Measurements from ENCODE around the gene ZNF235. TPM values are rescaled to one million over a fixed set of nuclear protein-coding genes. Genes with fewer than 3 reads are reported as not detected.

ZNF235 gene
- total and polyA plus RNA-seq, 2 donors (not counting 1 experiment from before 2014, with no cell fraction given) = 2.9 to 5.8 TPM

- DNase-seq (ENCODE audit: low read depth in 2 of 2) = no peak
Observed at GRCh38 chr19:44282846-44283245, 22.0 kb downstream of the ZNF235 start.

GRCh38 chr19:44280916-44281315, 23.9 kb downstream of the ZNF235 start:
- no peaks in the 10 kb centered on the region for H3K27me3 ChIP-seq (ENCODE audit: control insufficient read depth, insufficient read depth, low read length)
- no peaks in the 10 kb centered on the region for H3K4me1 ChIP-seq (ENCODE audit: control insufficient read depth, extremely low read depth, insufficient read depth, low read length)
- H2AFZ ChIP-seq (ENCODE audit: low read length) = no peak overlapping the region
- no peak overlapping the region for H3K4me2 ChIP-seq (ENCODE audit: extremely low read depth, insufficient read depth, low read length)
- H3K79me2 ChIP-seq (ENCODE audit: control insufficient read depth, insufficient read depth, low read length) = no peaks in the 10 kb centered on the region
- TF ChIP-seq CTCF (conservative IDR thresholded peaks at IDR 0.05 in 1 of 2, IDR thresholded peaks at IDR 0.05 in 1 of 2; ENCODE audit: low read depth in 1 of 2, low read length in 2 of 2) = no peak
- TF ChIP-seq EZH2 (IDR thresholded peaks at IDR 0.05; ENCODE audit: low read length, missing control alignments) = no peak
- no peak for DNase-seq (ENCODE audit: low read depth in 2 of 2)
- no peaks in the 10 kb centered on the region for H3K9me3 ChIP-seq (ENCODE audit: control insufficient read depth, insufficient read depth, low read depth, low read length)
- no peak overlapping the region for H3K4me3 ChIP-seq (replicated peaks in 1 of 4; ENCODE audit: control extremely low read depth in 1 of 4, insufficient read depth in 1 of 4, low read depth in 3 of 4, low read length in 4 of 4)
- H3K36me3 ChIP-seq (ENCODE audit: control insufficient read depth, insufficient read depth, low read length) = no peaks in the 10 kb centered on the region
- no peak overlapping the region for H3K27ac ChIP-seq (ENCODE audit: insufficient read depth, low read length)
- no peaks in the 10 kb centered on the region for H4K20me1 ChIP-seq (ENCODE audit: control insufficient read depth, extremely low read depth, insufficient read depth, low read length)
- no peak overlapping the region for H3K9ac ChIP-seq (ENCODE audit: insufficient read depth, low read length)

More at GRCh38 chr19:44282846-44283245, 22.0 kb downstream of the ZNF235 start:
- Histone ChIP-seq H3K4me1 (ENCODE audit: control insufficient read depth, extremely low read depth, insufficient read depth, low read length) (no peaks in the 10 kb centered on the region), H4K20me1 (ENCODE audit: control insufficient read depth, extremely low read depth, insufficient read depth, low read length) (no peaks in the 10 kb centered on the region), H3K36me3 (ENCODE audit: control insufficient read depth, insufficient read depth, low read length) (no peaks in the 10 kb centered on the region), H3K4me2 (ENCODE audit: extremely low read depth, insufficient read depth, low read length) (no peak overlapping the region), H3K27me3 (ENCODE audit: control insufficient read depth, insufficient read depth, low read length) (no peaks in the 10 kb centered on the region), H3K27ac (ENCODE audit: insufficient read depth, low read length) (no peak overlapping the region), H2AFZ (ENCODE audit: low read length) (no peak overlapping the region), H3K9ac (ENCODE audit: insufficient read depth, low read length) (no peak overlapping the region), H3K9me3 (ENCODE audit: control insufficient read depth, insufficient read depth, low read depth, low read length) (no peaks in the 10 kb centered on the region), H3K4me3 (replicated peaks in 1 of 4; ENCODE audit: control extremely low read depth in 1 of 4, insufficient read depth in 1 of 4, low read depth in 3 of 4, low read length in 4 of 4) (no peak overlapping the region), H3K79me2 (ENCODE audit: control insufficient read depth, insufficient read depth, low read length) (no peaks in the 10 kb centered on the region)
- TF ChIP-seq EZH2 (IDR thresholded peaks at IDR 0.05; ENCODE audit: low read length, missing control alignments) (no peak), CTCF (conservative IDR thresholded peaks at IDR 0.05 in 1 of 2, IDR thresholded peaks at IDR 0.05 in 1 of 2; ENCODE audit: low read depth in 1 of 2, low read length in 2 of 2) (no peak)

- no peak overlapping the region for H3K9ac ChIP-seq (ENCODE audit: insufficient read depth, low read length)
- no peak overlapping the region for H3K4me3 ChIP-seq (replicated peaks in 1 of 4; ENCODE audit: control extremely low read depth in 1 of 4, insufficient read depth in 1 of 4, low read depth in 3 of 4, low read length in 4 of 4)
- no peak overlapping the region for H3K4me2 ChIP-seq (ENCODE audit: extremely low read depth, insufficient read depth, low read length)
- TF ChIP-seq CTCF (conservative IDR thresholded peaks at IDR 0.05 in 1 of 2, IDR thresholded peaks at IDR 0.05 in 1 of 2; ENCODE audit: low read depth in 1 of 2, low read length in 2 of 2) = no peak
- no peak for TF ChIP-seq EZH2 (IDR thresholded peaks at IDR 0.05; ENCODE audit: low read length, missing control alignments)
- no peaks in the 10 kb centered on the region for H3K9me3 ChIP-seq (ENCODE audit: control insufficient read depth, insufficient read depth, low read depth, low read length)
- H3K79me2 ChIP-seq (ENCODE audit: control insufficient read depth, insufficient read depth, low read length) = no peaks in the 10 kb centered on the region
- no peaks in the 10 kb centered on the region for H3K4me1 ChIP-seq (ENCODE audit: control insufficient read depth, extremely low read depth, insufficient read depth, low read length)
- H3K36me3 ChIP-seq (ENCODE audit: control insufficient read depth, insufficient read depth, low read length) = no peaks in the 10 kb centered on the region
- H3K27ac ChIP-seq (ENCODE audit: insufficient read depth, low read length) = no peak overlapping the region
- H2AFZ ChIP-seq (ENCODE audit: low read length) = no peak overlapping the region
- no peaks in the 10 kb centered on the region for H3K27me3 ChIP-seq (ENCODE audit: control insufficient read depth, insufficient read depth, low read length)
- no peaks in the 10 kb centered on the region for H4K20me1 ChIP-seq (ENCODE audit: control insufficient read depth, extremely low read depth, insufficient read depth, low read length)
- DNase-seq (ENCODE audit: low read depth in 2 of 2) = peak in 1 of 2 donors; percentile 8
Observed at GRCh38 chr19:44278181-44278690, 26.6 kb downstream of the ZNF235 start.
